Stimulated activated CD4-positive, alpha-beta T cell treated with anti-CD3 and anti-CD28 coated beads, Interleukin-12 subunit alpha, Interleukin-12 subunit beta, amount 100 ng/mL, for 4 hours (primary cell): ENCODE data around the gene TMEFF2.

Experiments
- DNase-seq: peaks from one replicate; pipeline ENCODE4 v3.0.0-alpha.2; 2020

The TMEFF2 gene

DNA sequence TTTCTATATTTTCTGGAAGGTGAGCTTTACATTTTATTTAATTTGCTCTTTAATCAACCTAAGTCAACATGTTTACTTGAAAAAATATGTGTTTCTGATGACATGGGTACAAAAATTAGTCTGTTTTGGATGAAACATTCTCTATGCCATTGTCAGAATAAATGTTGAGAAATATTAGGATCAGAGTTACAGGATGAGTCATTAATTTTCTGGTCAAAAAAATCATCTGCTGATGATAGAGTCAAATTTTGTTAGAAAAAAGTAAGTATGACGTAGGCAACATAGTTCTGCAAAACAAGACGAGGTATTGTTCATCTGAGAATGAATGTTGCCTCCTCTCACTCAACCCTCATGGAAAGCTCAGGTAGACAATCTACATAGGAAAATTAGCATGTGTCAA, 240.3 kb downstream of the TMEFF2 start:
- no peak for DNase-seq

- DNase-seq, result no peak
Measured at GRCh38 chr2:191952515-191953270, 242.0 kb downstream of the TMEFF2 start.

GRCh38 chr2:191951832-191952231, 242.9 kb downstream of the TMEFF2 start:
- no peak for DNase-seq

DNA sequence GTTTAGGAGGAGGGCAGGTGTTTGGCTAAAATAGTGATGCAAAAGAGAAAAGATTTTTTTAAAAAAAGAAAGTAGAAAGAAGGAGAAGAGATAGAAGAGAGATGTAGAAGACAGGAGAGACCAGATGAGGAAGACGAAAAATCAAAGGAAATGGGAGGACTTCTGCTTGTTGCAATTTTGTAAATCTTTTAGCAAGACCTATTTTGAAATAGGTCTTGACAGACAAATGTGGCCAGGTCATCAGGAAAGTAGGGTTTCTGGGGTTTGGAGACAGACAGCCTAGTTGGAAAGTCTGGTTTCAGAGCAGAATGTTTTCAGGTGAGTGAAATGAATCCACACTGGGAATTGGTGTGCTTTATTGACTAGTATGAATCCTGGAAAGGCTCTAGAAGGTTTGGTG, 243.4 kb downstream of the TMEFF2 start:
- no peak for DNase-seq

GRCh38 chr2:191950132-191950874, 244.4 kb downstream of the TMEFF2 start:
- no peak for DNase-seq

DNA sequence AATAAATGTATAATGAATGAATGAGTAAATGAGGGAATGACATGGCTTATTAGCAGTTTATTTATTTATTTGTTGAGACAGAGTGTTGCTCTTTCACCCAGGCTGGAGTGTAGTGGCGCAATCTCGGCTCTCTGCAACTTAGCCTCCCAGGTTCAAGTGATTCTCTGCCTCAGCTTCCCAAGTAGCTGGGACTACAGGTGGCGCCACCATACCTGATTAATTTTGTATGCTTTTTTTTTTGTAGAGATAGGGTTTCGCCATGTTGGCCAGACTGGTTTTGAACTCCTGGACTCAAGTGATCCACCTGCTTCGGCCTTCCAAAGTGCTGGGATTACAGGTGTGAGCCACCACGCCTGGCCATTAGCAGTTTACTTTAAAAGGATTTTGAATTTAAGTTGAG, 247.5 kb downstream of the TMEFF2 start:
- DNase-seq, result no peak

GRCh38 chr2:191946471-191947182, 248.1 kb downstream of the TMEFF2 start:
- DNase-seq, result no peak

GRCh38 chr2:191945623-191946022, 249.1 kb downstream of the TMEFF2 start:
- no peak for DNase-seq

DNA sequence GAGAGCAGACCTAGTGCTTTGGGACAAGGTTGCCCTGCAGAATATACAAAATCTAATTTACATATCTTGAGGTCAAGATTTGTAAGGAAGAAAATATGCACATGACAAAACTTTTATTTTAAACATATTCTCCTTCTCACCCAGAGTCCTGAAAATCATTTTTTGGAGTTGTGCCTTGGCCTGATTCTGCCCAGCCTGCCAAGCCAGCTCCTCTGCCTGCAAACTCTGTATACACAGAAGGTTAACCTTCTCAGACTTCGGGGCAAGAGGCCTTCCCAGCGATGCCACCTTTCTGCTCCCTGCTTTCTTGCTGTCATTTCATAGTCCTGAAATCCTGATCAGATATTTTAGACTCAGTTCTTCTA, 252.0 kb downstream of the TMEFF2 start:
- no peak for DNase-seq

- no peak for DNase-seq
Measured at GRCh38 chr2:191942090-191942738, 252.5 kb downstream of the TMEFF2 start.

DNA sequence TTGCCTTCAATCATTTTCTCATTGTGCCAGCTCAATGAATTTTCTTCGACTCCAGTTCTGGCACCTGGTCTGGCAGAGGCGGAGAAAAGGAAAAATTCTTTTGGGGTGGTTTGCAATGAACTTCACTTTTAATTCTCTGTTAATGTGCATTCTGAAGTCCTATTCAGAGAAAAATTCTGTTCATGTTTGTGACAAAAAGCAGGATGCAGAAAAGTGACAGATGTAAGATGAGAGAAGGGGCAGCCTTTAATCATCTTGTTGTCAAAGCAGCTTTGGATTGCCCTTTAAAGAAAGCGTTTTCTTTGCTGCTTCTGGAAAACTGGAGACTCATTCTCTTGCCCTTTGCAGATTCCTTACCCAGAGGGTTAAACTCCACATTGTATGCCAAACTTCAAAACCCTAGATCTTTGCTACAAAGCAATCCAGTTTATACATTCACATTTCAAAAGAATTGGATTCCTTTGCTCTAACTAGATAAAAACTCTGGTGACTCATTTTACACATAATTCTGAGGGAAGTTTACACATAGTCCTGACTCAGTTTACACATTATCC, 253.3 kb downstream of the TMEFF2 start:
- DNase-seq, result no peak

DNA sequence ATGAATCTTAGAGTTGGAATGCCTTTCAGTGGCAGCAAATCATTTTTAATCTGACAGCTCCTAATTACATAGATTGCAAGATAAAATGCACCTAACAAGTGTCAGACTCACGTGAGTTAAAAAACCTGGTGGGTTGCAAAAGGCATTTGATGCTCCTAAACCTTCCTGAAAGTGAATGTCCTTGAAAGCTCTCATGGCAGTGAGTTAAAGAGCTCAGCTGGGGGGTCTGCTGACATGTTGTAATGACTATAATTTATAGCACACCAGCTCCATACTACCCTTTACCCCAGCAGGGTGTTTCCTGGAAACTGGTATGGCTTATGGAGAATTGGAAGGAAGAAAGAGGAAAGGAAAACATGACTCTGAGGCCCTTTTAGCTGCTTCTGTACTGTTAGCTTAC, 256.0 kb downstream of the TMEFF2 start:
- DNase-seq, result no peak

DNA sequence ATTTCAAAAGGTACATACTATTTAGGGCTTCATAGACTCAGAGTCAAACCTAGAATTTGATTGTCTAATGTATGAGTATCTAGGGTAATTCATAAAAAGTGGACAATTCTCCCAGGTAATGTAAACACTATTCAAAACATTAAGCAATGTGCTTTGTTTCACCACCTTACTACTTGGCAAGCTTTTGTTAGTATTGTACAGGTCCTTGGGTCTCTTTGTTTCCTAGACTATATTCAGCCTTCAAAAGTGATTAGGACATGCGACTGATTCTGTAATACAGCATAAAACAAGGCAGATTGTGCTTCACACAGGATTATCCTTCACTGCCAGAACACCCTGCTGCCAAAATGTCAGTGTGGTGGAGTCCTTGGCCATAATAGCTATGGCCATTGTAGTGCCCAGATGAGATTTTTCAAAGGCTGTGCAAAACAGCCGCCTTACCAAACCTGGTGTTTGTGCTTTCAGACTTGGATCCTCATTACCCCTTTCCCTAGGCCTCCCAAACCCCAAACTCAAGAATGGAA, 257.8 kb downstream of the TMEFF2 start:
- no peak for DNase-seq

DNA sequence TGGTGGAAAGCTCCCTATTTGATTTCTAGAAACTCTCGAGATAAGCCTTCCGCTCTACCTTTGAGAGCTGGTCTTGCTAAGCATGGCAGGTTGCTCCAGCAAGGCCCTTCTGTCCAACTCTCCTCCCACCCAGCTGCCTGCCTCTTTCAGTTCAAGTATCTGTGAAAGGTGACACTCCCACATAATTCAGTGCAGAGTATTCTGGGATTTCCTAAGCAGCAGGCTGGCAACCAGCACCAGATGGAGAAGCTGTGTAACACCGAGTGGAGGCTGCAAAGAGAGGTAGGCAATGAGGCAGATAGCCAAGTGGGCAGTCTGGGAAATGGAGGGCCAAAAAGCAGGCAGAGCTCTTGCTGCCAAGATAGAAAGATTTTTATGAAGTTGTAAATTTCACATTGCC, 259.5 kb downstream of the TMEFF2 start:
- DNase-seq, result no peak

DNA sequence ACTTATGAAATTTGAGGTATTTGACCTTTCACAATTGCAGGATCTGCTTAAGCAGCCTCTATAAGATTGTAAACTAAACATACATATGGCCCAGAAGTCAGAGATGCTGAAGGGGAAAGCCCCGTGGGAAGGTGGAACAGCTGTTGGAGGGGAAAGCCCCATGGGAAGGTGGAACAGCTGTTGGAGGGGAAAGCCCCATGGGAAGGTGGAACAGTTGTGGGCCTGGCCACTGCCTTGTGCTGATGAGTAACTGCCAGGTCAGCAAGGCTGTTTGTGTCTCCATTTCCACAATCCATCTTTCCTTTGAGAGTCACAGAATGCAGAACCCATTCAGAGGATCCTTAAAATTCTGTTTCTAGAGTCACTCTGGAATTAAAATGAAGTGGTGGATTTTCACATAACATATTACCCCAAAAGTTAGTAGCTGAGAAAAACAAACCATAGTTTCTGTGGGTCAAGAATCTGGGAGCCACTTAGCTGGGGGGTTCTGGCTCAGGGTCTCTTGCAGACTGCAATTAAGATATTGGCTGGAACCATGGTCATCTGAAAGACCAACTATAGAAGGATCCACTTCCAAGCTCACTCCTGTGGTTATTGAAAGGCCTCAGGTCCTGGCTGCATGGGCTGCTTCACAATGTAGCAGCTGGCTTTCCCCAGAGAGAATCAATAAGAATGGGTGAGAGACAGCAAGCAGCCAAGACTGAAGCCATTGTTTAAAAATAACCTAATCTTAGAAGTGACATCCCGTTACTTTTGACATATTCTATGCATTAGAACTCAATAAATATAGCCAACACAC, 261.2 kb downstream of the TMEFF2 start:
- no peak for DNase-seq

DNA sequence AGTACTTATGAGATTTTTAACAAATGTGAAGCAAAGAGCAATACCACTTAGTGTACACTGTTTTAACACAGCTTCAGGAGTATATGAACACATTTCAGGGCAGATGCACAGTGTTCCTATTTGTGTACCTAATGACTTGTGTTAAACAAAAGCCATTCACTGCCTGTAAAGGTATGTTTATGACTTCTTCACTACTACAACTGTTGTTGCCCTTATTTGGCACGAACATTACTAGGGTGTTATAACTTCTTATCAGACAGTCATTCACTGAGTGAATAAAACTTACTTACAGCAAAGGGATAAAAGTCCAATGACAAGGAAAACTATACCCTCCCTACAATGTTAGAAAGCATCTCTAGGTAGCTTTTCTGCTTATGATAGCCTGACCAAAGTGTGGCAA, 262.4 kb downstream of the TMEFF2 start:
- no peak for DNase-seq

DNA sequence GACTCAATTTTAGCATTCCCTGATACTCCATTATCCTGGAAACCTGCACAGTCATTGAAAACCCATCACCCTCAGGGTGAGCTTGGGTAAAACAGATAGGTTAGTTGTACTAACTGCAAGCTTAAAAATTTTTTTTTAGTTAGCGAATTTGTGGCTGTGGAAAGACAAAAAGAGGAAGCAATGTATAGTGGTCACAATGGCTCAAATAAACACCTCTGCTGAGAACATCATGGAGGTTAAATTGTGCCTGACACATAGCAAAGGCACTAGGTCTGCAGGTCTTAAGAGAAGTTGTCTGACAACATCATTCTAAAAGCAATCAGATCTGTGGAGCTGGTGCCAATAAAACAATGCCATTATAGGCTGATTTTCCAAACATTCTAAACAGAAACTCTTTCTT, 263.4 kb downstream of the TMEFF2 start:
- DNase-seq, result no peak

DNA sequence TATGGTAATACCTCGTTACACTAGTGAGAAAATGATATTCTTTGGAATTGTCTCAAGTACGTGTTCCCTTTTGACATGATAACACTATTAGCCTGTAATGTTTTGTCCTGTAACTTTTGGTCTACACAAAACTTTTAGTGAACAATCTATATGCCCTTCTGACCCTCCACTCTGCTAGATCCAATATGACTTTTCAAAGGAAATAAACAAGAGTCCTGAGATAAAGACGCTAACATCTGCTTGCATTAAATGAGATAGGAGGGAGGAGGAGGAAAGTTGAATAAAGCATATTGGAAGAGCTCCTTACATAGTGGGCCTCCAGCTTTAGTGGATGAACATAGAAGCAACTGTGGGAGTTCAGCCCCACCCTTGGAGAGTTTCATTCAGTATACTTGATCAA, 264.5 kb downstream of the TMEFF2 start:
- no peak for DNase-seq

DNA sequence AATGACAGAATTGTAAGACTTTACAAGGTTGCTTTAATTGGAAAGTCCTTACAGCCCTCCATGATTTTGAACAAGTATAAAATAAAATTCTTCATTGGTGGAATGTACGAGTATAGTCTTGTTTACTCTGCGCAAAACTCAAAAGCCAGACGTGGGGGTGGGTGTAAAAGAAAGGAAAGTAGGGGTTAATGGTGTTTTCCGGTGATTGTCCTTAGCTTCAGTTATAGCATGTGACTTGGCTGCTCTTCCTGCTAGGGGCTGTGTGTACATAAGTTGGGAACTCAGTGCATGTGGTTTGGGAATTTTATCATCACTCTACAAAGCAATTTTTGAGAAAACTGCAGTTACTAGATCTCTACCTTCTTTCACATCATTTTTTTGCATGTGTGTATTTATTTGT, 265.4 kb downstream of the TMEFF2 start:
- no peak for DNase-seq

- no peak for DNase-seq
Measured at GRCh38 chr2:191927991-191928390, 266.7 kb downstream of the TMEFF2 start.

GRCh38 chr2:191927319-191927867, 267.3 kb downstream of the TMEFF2 start:
- no peak for DNase-seq

DNA sequence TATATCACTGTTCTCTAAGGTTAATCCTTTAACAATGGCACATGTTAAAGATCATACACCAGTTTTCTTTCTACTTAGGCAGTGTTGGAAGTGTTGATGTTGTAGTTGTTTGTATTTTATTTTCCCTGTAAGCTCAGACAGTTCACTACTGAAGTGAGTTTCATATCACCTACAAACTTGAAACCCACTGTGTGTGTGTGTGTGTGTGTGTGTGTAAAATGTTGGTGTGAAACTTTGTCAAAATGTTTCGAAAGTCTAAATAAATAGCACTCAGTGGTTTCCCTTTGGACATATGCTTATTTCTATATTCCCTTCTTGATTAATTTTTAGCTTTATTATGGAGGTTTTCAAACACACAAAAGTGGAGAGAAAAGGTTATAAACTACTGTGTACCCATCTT, 268.1 kb downstream of the TMEFF2 start:
- DNase-seq, result no peak
